Measurements from ENCODE around the gene ALKBH4.

GRCh38 chr7:102432442-102433218 is 32.0 kb downstream of the ALKBH4 start:
- no peak for TF ChIP-seq POLR2A (IDR thresholded peaks at IDR 0.05)
- no peak for TF ChIP-seq CTCF (IDR thresholded peaks at IDR 0.05)
